Gastroesophageal sphincter (tissue), 4 donors: Measurements from ENCODE around the gene KCNJ12. TPM values are rescaled to one million over a fixed set of nuclear protein-coding genes. Genes with fewer than 3 reads are reported as not detected.

Source experiments
- ATAC-seq: fragments of 150-250 bp; one replicate; pipeline ENCODE4 v1.9.1; 2016; ENCODE audit warnings: mild to moderate bottlenecking, moderate library complexity
- H3K27ac ChIP-seq, 4 donors: fragments of 200-600 bp; sonication (generic) in 3 of 4; 1 replicate in 3 of 4; 2 replicates in 1 of 4; pipeline ENCODE4 v1.5.1; 2016 to 2019
- H3K27me3 ChIP-seq: fragments of 200-600 bp; sonication (generic); one replicate; pipeline ENCODE4 v1.5.1; 2019
- H3K36me3 ChIP-seq, 2 donors: fragments of 200-600 bp; sonication (generic); one replicate each; pipeline ENCODE4 v1.5.1; 2019; ENCODE audit warnings: control low read depth in 1 of 2
- H3K4me1 ChIP-seq, 3 donors: fragments of 200-600 bp; sonication (generic); 1 replicate in 2 of 3; 2 replicates in 1 of 3; pipeline ENCODE4 v1.5.1; 2016 to 2019; ENCODE audit warnings: control low read depth in 2 of 3
- H3K4me3 ChIP-seq, 2 donors: fragments of 200-600 bp; sonication (generic); one replicate each; pipeline ENCODE4 v1.5.1; 2019; ENCODE audit warnings: mild to moderate bottlenecking in 1 of 2, moderate library complexity in 1 of 2
- H3K9me3 ChIP-seq, 3 donors: fragments of 200-600 bp; sonication (generic); one replicate each; pipeline ENCODE4 v1.5.1; 2017 to 2019; ENCODE audit warnings: control low read depth in 2 of 3
- EP300 ChIP-seq: sonication (generic); formaldehyde crosslinking; IDR thresholded peaks from one replicate; pipeline ENCODE4 v1.6.1; 2017; ENCODE audit warnings: antibody characterized with exemption, mild to moderate bottlenecking
- POLR2A ChIP-seq, 2 donors: fragments of 450-650 bp; IDR thresholded peaks; one replicate each; pipeline ENCODE4 v1.6.1; 2017; ENCODE audit warnings: antibody characterized with exemption in 2 of 2, mild to moderate bottlenecking in 2 of 2, moderate library complexity in 1 of 2
- POLR2AphosphoS5 ChIP-seq: sonication (generic); formaldehyde crosslinking; IDR thresholded peaks from one replicate; pipeline ENCODE4 v1.6.1; 2017; ENCODE audit warnings: antibody characterized with exemption
- WGBS, 2 donors: methylation state at CpG; one replicate each; pipeline ENCODE4 v1.1.5; 2018; ENCODE audit warnings: low coverage in 1 of 2; 5-methylcytosine and 5-hydroxymethylcytosine counted together
- total RNA-seq, 4 donors: library from RNA; depleted of rRNA; stranded (reverse); fragments of >200 nt; gene quantifications; one replicate each; pipeline ENCODE4 v1.1.0, GENCODE V29; 2016
- TF ChIP-seq, protein P1 (sequence below), 4 experiments: fragments of 200-600 bp in 2 of 4; fragments of 450-650 bp in 2 of 4; sonication (generic) in 1 of 4; IDR thresholded peaks; one replicate each; pipeline ENCODE4 v1.5.1; 2017 to 2019; ENCODE audit warnings: antibody characterized with exemption in 4 of 4, mild to moderate bottlenecking in 2 of 4, moderate library complexity in 2 of 4

The KCNJ12 gene
- total RNA-seq, 4 donors from 2014 or later = 0.78 to 3.1 (median 1.9) TPM

DNA sequence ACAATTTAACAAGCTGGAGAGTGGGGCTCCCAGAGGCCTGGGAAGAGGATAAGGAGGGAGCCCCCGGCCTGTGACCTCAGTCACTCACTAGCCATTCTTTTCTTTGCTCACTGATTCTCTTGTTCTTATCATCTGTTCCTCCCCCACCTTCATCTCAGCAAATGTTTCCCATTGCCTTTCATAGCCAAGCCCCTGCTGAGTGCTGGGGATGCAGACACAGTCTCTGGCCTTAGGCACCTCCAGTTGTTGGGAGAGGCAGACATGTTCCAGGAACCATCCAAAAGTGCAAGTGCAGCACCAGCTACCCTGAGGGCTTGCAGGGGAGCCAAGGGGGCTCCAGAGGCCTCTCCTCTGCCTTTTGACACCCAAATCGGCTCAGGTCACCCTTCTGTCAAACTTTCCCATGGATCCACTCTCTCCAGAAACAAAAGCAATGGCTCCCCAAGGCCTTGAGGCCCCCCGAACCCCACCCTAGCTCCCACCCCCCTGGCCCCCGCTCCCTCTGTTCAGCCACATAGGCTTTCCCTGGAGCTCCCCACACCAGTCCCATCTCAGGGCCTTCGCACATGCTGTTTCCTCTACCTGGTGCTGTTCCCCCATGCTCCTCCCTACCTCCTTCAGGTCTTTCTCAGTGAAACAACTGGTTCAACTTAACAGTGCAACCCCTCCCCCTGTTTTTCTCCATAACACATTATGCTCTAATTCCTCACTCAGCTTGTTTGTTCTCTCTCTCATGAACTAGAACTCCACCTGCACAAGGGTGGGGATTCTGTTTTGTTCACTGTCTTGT, 14.9 kb upstream of the KCNJ12 start:
- Histone ChIP-seq H3K27ac (no peak overlapping the region), H3K36me3 (no peaks in the 10 kb centered on the region), H3K9me3 (no peaks in the 10 kb centered on the region), H3K4me3 (no peak overlapping the region), H3K4me1 (peaks cover 0 to 4% (median 0%) of the 10 kb centered on the region in 3 donors), H3K27me3 (no peaks in the 10 kb centered on the region)
- WGBS, 2 donors = 84 to 100% methylated on average over 1 to 4 of the region's 5 CpGs
- no peak for ATAC-seq
- TF ChIP-seq, protein P1, sequence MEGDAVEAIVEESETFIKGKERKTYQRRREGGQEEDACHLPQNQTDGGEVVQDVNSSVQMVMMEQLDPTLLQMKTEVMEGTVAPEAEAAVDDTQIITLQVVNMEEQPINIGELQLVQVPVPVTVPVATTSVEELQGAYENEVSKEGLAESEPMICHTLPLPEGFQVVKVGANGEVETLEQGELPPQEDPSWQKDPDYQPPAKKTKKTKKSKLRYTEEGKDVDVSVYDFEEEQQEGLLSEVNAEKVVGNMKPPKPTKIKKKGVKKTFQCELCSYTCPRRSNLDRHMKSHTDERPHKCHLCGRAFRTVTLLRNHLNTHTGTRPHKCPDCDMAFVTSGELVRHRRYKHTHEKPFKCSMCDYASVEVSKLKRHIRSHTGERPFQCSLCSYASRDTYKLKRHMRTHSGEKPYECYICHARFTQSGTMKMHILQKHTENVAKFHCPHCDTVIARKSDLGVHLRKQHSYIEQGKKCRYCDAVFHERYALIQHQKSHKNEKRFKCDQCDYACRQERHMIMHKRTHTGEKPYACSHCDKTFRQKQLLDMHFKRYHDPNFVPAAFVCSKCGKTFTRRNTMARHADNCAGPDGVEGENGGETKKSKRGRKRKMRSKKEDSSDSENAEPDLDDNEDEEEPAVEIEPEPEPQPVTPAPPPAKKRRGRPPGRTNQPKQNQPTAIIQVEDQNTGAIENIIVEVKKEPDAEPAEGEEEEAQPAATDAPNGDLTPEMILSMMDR (IDR thresholded peaks at IDR 0.05) = no peak
- no peak for TF ChIP-seq POLR2AphosphoS5
- TF ChIP-seq EP300 = no peak
- TF ChIP-seq POLR2A (IDR thresholded peaks at IDR 0.05) = no peak

DNA sequence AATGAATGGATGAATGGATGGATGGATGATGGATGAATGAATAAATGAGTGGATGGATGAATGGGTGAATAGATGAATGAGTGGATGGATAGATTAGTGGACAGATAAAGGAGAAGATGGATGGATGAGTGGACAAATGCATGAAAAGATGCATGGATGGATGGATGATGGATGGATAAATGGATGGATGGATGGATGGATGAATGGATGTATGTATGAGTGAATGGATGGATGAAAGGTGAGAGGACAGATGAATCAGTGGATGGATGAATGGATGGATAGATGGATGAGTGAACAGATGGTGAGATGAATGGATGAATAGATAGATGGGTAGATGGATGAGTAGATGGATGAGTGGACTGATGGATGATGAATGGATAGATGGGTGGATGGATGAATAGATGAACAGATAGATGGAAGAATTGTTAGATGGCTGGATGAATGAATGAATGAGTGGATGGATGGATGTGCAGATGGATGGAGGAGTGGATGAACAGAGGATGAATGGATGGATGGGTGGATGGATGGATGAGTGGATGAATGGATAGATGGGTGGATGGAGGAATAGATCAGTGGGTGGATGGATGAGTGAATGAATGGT, 13.7 kb upstream of the KCNJ12 start:
- ATAC-seq = no peak
- TF ChIP-seq, protein P1 (IDR thresholded peaks at IDR 0.05) = no peak
- TF ChIP-seq POLR2AphosphoS5 (no peak), EP300 (no peak), POLR2A (IDR thresholded peaks at IDR 0.05) (no peak)
- Histone ChIP-seq H3K9me3 (no peaks in the 10 kb centered on the region), H3K4me1 (peaks cover 0 to 4% (median 0%) of the 10 kb centered on the region in 3 donors), H3K4me3 (no peak overlapping the region), H3K27me3 (no peaks in the 10 kb centered on the region), H3K27ac (no peak overlapping the region), H3K36me3 (no peaks in the 10 kb centered on the region)

DNA sequence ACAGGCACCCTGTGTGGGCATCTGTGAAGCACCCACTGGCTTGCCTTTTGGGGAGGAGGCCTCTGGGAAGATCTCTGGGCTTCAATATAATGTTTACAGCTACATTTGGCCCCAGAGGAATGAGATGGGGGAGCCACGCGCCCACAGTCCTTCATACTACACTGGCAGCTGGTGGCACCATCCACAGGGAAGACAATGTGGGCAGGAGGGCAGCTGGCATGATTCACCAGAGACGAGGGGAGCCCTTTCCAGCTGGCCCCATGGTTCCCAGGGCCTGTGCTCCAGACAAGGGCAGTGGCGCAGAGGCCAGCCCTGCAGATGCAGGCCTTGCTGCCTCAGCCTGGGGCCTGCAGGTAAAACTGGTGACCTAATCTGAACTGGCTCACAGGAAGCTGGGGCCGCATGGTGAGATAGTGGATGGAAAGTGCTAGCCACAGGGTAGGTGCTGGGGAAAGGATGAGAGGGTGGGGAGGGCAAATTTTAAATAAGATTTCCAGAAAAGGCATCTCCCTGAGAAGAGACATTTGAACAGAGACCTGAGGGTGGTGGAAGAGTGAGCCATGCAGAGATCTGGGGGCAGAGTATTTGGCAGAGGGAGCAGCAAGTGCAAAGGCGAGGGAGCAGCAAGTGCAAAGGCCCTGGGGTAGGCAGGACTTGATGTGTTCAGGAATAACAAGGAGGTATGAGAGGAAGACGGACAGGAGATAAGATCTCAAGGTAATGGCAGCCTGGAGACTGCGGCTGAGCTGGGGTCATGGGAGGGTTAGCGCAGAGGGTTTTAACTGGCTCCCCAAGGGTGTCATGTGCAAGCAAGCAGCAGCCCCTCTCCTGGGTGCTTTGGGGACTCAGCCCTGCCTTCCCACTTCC, 12.1 kb upstream of the KCNJ12 start:
- WGBS, 2 donors = 89 to 95% methylated on average over 2 to 6 of the region's 9 CpGs

DNA sequence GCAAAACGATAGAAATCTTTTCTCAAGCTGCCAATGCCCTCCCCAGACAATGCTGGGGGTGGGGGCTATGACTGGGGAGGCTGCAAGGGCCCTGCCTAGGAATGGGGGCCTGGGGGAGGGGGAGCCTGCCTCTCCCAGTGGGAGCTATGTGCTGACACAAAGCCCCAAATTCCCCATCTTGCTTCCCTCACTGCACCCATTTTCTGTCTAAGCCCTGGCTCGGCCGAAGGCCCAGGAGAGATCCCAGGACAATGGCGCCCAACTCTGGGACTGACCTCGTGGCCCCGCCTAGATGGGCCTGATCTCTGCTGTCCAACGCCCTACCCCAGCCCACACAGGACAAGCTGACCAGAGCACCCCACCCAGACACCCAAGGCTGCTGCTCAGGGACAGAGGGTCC, 11.1 kb upstream of the KCNJ12 start:
- no CpG with 5 or more reads among the region's 7 CpGs for WGBS, 2 donors
- no peak for ATAC-seq
- peaks cover 0 to 7% (median 0%) of the 10 kb centered on the region in 3 donors for H3K4me1 ChIP-seq

More for the DNA sequence above, 12.1 kb upstream of the KCNJ12 start:
- H3K4me1 ChIP-seq = peaks cover 0 to 4% (median 0%) of the 10 kb centered on the region in 3 donors
- H3K27ac ChIP-seq = no peak overlapping the region
- no peak overlapping the region for H3K4me3 ChIP-seq
- TF ChIP-seq POLR2AphosphoS5 (no peak), POLR2A (IDR thresholded peaks at IDR 0.05) (no peak), EP300 (no peak)
- TF ChIP-seq, protein P1 (IDR thresholded peaks at IDR 0.05) = no peak
- H3K36me3 ChIP-seq = no peaks in the 10 kb centered on the region
- H3K27me3 ChIP-seq = no peaks in the 10 kb centered on the region
- H3K9me3 ChIP-seq = no peaks in the 10 kb centered on the region
- ATAC-seq = no peak

More for the DNA sequence above, 11.1 kb upstream of the KCNJ12 start:
- no peak overlapping the region for H3K27ac ChIP-seq
- H3K36me3 ChIP-seq = no peaks in the 10 kb centered on the region
- no peaks in the 10 kb centered on the region for H3K27me3 ChIP-seq
- TF ChIP-seq EP300 = no peak
- TF ChIP-seq POLR2AphosphoS5 = no peak
- TF ChIP-seq POLR2A (IDR thresholded peaks at IDR 0.05) = no peak
- TF ChIP-seq, protein P1 (IDR thresholded peaks at IDR 0.05) = no peak
- H3K9me3 ChIP-seq = no peaks in the 10 kb centered on the region
- no peak overlapping the region for H3K4me3 ChIP-seq
